GM13977 (cell line): ENCODE data around the gene OTOP3.

Source experiments
- DNase-seq: peaks from one replicate; pipeline ENCODE4 v3.0.0; 2012; ENCODE audit warnings: low spot score
- in situ Hi-C: fragments of 300-500 bp; cut with MboI; formaldehyde crosslinking; loops from one replicate; pipeline ENCODE4 v1.12.0; 2022; ENCODE audit warnings: low sequenced_read_pairs, low pct_unique_long_range_greater_than_20kb, mixed read lengths, inconsistent platforms; ENCODE audit not compliant: unreplicated experiment
- TF ChIP-seq, protein P1 (sequence below): IDR thresholded peaks from 2 replicates; pipeline ENCODE4 v1.5.1; 2012; ENCODE audit warnings: mild to moderate bottlenecking, control low read depth; ENCODE audit not compliant: insufficient read depth; ENCODE audit errors: extremely low read depth, missing control alignments

OTOP3 gene

DNA sequence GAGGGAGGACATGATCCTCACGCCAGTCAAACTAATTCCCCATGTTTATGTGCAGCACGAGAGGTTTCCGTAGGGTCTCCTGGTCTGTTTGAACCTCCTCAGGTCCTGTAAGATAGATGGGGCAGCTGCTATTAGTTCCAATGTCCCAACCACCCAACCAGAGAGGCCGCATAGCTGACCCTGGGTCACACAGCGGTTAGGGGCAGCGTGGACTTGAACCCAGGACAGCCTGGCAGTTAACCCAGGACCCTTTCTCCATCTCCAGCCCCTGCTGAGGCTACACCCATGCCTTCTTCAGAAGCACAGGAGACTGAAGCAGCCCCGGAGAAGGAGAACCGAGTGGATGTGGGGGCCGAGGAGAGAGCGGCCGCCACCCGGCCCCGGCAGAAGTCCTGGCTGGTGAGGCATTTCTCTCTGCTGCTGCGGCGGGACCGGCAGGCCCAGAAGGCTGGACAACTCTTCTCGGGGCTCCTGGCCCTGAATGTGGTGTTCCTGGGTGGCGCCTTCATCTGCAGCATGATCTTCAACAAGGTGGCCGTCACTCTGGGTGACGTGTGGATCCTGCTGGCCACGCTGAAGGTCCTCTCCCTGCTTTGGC is 5.5 kb downstream of the OTOP3 start:
- DNase-seq = no peak
- in situ Hi-C loops = no loop called here
- TF ChIP-seq, protein P1, sequence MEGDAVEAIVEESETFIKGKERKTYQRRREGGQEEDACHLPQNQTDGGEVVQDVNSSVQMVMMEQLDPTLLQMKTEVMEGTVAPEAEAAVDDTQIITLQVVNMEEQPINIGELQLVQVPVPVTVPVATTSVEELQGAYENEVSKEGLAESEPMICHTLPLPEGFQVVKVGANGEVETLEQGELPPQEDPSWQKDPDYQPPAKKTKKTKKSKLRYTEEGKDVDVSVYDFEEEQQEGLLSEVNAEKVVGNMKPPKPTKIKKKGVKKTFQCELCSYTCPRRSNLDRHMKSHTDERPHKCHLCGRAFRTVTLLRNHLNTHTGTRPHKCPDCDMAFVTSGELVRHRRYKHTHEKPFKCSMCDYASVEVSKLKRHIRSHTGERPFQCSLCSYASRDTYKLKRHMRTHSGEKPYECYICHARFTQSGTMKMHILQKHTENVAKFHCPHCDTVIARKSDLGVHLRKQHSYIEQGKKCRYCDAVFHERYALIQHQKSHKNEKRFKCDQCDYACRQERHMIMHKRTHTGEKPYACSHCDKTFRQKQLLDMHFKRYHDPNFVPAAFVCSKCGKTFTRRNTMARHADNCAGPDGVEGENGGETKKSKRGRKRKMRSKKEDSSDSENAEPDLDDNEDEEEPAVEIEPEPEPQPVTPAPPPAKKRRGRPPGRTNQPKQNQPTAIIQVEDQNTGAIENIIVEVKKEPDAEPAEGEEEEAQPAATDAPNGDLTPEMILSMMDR = no peak

DNA sequence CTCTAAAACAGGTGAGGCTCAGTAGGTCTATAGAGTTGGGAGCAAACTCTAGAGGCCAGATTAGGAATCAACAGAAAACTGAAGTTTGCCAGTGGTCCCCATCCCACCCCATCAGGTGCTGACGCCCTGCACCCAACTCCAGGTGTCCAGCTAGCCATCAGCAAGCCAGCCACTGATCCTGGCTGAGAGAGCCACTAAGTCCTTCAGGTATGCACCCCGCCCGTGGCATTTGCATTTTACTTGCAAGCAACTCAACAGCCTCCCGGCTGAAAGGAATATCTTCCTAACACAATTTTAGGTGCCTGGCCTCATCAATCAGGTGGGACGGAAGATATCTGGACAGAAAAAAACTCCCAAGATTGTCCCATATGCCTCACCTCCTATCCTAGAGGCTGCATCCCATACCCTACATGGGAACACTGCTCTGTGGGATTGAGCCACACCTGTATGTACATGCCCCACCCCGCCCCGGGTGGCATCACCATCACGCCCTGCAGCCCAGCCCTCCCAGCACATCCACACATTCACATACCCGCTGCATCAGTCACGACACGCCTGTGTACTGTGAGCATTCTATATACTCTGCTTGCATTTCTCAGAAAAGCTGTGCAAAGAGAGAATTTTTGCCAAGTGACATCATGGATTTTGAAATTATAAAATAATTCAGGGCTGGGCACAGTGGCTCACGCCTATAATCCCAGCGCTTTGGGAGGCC is 8.3 kb downstream of the OTOP3 start:
- TF ChIP-seq, protein P1 = no peak
- in situ Hi-C loops = no loop called here

DNA sequence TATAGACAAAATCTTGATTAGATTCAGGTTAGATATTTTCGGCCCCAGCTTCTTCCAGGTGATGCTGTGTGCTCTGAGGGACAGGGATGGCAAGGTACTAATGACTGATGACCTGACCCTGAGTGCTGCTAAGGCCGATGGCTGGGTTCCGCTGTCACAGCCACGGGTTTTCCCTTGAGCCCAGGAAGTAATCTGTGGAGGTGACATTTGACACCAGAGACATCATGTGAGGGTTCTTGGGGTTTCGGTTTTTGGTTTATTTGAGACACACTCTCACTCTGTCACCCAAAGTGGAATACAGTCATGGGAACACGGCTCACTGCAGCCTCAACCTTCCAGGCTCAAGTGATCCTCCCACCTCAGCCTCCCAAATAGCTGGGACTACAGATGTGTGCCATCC is 9.8 kb downstream of the OTOP3 start:
- in situ Hi-C loops = no loop called here
- TF ChIP-seq, protein P1 = no peak
- DNase-seq = peak; percentile 86

More for the DNA sequence above, 8.3 kb downstream of the OTOP3 start:
- no peak for DNase-seq

DNA sequence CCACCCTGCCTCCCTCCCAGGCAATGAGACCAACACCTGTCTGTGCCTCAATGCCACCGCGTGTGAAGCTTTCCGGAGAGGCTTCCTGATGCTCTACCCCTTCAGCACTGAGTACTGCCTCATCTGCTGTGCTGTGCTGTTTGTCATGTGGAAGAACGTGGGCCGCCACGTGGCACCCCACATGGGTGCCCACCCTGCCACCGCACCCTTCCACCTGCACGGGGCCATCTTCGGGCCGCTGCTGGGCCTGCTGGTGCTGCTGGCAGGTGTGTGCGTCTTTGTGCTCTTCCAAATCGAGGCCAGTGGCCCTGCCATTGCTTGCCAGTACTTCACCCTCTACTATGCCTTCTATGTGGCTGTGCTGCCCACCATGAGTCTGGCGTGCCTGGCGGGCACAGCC is 10.9 kb downstream of the OTOP3 start:
- TF ChIP-seq, protein P1 = no peak
- no peak for DNase-seq
- in situ Hi-C loops = no loop called here

DNA sequence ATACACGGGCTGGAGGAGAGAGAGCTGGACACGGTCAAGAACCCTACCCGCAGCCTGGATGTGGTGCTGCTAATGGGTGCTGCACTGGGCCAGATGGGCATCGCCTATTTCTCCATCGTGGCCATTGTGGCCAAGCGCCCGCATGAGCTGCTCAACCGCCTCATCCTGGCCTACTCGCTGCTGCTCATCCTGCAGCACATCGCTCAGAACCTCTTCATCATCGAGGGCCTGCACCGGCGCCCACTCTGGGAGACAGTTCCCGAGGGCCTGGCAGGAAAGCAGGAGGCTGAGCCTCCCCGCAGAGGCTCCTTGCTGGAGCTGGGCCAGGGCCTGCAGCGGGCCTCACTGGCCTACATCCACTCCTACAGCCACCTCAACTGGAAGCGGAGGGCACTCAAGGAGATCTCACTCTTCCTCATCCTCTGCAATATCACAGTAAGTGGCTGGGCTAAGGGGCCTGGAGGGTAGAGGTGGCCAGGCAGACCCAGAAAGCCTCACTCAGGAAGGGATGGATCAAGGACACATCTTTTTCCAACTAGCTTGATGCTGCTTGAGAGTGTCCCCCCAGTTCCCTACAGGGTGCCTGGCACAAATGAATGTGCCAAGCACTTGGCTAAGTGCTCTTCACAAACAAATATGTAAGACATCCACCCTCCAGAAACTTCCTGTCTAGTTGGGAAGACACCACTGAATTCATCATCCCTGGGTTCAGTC is 11.5 kb downstream of the OTOP3 start:
- no peak for DNase-seq
- in situ Hi-C loops = no loop called here
- TF ChIP-seq, protein P1 = no peak

DNA sequence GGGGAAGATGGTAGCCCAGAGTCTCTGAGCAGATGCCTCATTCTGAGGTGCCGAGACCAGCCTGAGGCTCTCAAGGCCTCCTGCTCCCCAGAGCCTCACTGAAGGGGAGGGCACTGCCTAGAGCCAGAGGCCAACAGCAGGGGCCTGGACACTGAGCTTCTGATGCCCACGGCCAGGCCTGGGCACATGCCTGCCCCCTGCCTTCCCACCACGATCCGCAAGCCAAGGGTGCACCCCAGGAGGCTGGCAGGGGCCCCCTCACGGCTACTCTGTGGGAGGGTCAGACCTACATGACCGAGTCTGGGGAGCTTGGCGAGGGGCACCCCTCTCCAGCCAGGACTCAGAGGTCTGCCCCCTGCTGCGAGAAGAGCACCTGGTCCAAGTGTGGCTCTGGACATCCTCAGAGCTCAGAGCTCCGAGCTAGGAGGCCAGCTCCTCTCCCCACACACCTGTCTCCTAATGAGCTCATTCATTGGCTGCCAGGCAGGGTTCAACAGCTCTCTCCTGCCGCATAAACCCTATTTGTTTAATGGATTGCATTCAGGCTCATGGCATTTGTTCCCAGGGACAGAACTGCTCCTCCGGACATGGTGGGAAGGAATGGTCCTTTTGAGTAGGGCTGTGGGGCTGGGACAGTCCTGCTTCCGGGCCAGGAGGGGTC is 13.9 kb downstream of the OTOP3 start:
- in situ Hi-C loops = loop anchor here (10.0 kb wide), 1 partner anchor 255 kb away; the partner anchor contains the start of gene NUP85
- no peak for DNase-seq
- TF ChIP-seq, protein P1 = no peak
